Heart left ventricle (tissue), 16 donors: ENCODE results near the gene JAKMIP1. TPM values are rescaled to one million over a fixed set of nuclear protein-coding genes. Genes with fewer than 3 reads are reported as not detected.

Experiments
- ATAC-seq, 4 donors: fragments of 200-7000 bp; cut with Tn5 transposase; one replicate each; pipeline ENCODE4 v1.9.1; 2020 to 2022; ENCODE audit warnings: moderate library complexity in 4 of 4, mild to moderate bottlenecking in 3 of 4, moderate number of reproducible peaks in 1 of 4
- DNase-seq, 5 donors: peaks; one replicate each; pipeline ENCODE4 v3.0.0-alpha.2; 2020
- H3K27ac ChIP-seq, 12 donors: fragments of 200-600 bp; sonication (generic) in 4 of 12; one replicate each; pipeline versions ENCODE4 v1.5.0 to v1.8.0; 2016 to 2022; ENCODE audit warnings: mild to moderate bottlenecking in 2 of 12
- H3K27me3 ChIP-seq, 9 donors: fragments of 200-600 bp; sonication (generic) in 2 of 9; one replicate each; pipeline versions ENCODE4 v1.5.1 to v1.8.0; 2016 to 2022; ENCODE audit warnings: mild to moderate bottlenecking in 3 of 9
- H3K36me3 ChIP-seq, 9 donors: fragments of 200-600 bp; sonication (generic) in 2 of 9; one replicate each; pipeline versions ENCODE4 v1.5.0 to v1.8.0; 2018 to 2022; ENCODE audit warnings: mild to moderate bottlenecking in 2 of 9
- H3K4me1 ChIP-seq, 12 donors: fragments of 200-600 bp; sonication (generic) in 4 of 12; one replicate each; pipeline versions ENCODE4 v1.5.0 to v1.8.0; 2016 to 2022; ENCODE audit warnings: mild to moderate bottlenecking in 3 of 12
- H3K4me3 ChIP-seq, 12 donors: fragments of 200-600 bp; sonication (generic) in 4 of 12; one replicate each; pipeline versions ENCODE4 v1.5.0 to v1.8.0; 2017 to 2022; ENCODE audit warnings: mild to moderate bottlenecking in 9 of 12, moderate library complexity in 4 of 12
- H3K9me3 ChIP-seq, 12 donors: fragments of 200-600 bp; sonication (generic) in 4 of 12; one replicate each; pipeline versions ENCODE4 v1.5.0 to v1.8.0; 2016 to 2022; ENCODE audit warnings: mild to moderate bottlenecking in 1 of 12
- POLR2A ChIP-seq, 2 donors: fragments of 450-650 bp; IDR thresholded peaks; one replicate each; pipeline ENCODE4 v1.6.1; 2017; ENCODE audit warnings: antibody characterized with exemption in 2 of 2, mild to moderate bottlenecking in 2 of 2, moderate library complexity in 2 of 2
- WGBS, 4 donors: extraction: QIAGEN DNeasy Blood & Tissue Kit in 2 of 4; methylation state at CpG; one replicate each; pipeline versions ENCODE4 v1.1.5 to v1.1.7; 2013 to 2018; 5-methylcytosine and 5-hydroxymethylcytosine counted together
- intact Hi-C, 10 donors: fragments of 100-400 bp; cut with DNase I; formaldehyde crosslinking; loops; one replicate each; pipeline versions ENCODE4 v1.11.1 to v1.14.2; 2022
- polyA plus RNA-seq, 2 donors: library from polyadenylated mRNA; stranded (reverse); fragments of 200-250 nt; gene quantifications; one replicate each; pipeline ENCODE4 v1.2.3, GENCODE V29; 2013
- total RNA-seq, 9 donors: library from RNA; depleted of rRNA in 2 of 9; stranded (reverse); fragments of >200 nt in 2 of 9; fragmentation: NEBNext Ultra II Directional in 3 of 9; extraction: Animal tissue kit (Norgen Biotek cat#: 25700) in 3 of 9; gene quantifications; one replicate each; pipeline versions ENCODE4 v1.1.0 to v1.2.4, GENCODE V29; 2016 to 2023
- TF ChIP-seq, protein P1 (sequence below), 12 donors: fragments of 200-600 bp; sonication (generic) in 4 of 12; IDR thresholded peaks; one replicate each; pipeline versions ENCODE4 v1.5.0 to v1.8.0; 2018 to 2022; ENCODE audit warnings: antibody characterized with exemption in 12 of 12, mild to moderate bottlenecking in 5 of 12
- donor health status: ischemic (EF 13 %, LVEDD 7.1; RV severe dilation, severe dysfunction).
- donor health status: healthy with polysubstance abuse.
- donor health status: DM: no; HTN: yes; CAD: no.
- donor health status: DM: no; HTN: no; CAD: no.
- donor health status: ischemic (EF 25% LVEDD 6.9; RV normal size, moderate dysfunction).
- donor health status: ischemic (EF 25% LVEDD 5.7; RV mildly dilated, moderate dysfunction).
- donor health status: healthy.
- donor health status: DM: yes; HTN: yes; CAD: no.
- donor health status: ischemic (EF 35%, LVEDD 5.7; RV mildly dilated, moderate dysfunction).
- donor health status: nonischemic (EF 11% LVEDD 7.7; RV severe dilation, severe dysfunction).
- donor health status: DM: yes; HTN: yes; CAD: no.
- donor health status: PGD.
- donor health status: ischemic (EF 29% LVEDD 5.4; RV normal size, mild dysfunction).
- donor health status: nonischemic (EF 23%, LVEDD 6.1; RV moderate dilation, normal function).

JAKMIP1 gene
- total and polyA plus RNA-seq, 11 donors = 0.01 to 0.99 (median 0.23) TPM; not detected in 6

DNA sequence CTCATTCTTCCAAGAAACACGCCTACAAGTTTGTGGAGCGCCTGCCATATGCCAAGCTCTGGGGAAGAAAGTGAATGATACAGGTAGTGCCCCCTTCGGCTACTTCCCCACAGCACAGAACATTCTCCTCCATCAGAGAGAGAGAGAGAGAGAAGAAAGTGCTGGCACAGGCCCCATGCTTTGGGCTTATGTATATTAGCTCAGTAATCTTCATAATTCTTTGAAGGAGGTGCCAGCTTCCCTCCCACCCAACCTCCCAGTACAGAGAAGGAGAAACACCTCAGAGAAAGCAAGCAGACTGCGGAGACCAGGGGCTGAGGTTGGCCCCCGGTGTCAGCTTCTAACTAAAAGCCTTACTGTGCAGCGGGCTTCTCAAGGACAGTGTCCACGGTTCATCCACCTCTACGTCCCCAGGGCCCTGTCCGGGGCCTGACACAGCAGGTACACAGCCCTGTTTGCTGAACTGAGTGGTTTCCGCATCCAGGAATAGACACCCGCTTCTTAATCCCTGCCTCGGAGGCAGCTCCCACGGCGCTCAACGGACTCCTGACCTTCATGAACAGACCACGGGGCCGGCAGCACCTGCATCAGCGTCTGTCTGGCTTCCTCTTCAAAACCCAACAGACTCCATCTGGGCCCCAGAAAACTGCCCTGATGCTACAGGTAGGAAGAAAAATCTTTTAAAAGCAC lies 50.2 kb downstream of the JAKMIP1 start:
- H3K4me1 ChIP-seq = no peaks in the 10 kb centered on the region
- H3K9me3 ChIP-seq = peaks cover 0 to 3% (median 0%) of the 10 kb centered on the region in 12 donors
- WGBS, 4 donors = 81 to 85% (median 84%) methylated on average over 17 to 18 of the region's 18 CpGs
- TF ChIP-seq, protein P1, sequence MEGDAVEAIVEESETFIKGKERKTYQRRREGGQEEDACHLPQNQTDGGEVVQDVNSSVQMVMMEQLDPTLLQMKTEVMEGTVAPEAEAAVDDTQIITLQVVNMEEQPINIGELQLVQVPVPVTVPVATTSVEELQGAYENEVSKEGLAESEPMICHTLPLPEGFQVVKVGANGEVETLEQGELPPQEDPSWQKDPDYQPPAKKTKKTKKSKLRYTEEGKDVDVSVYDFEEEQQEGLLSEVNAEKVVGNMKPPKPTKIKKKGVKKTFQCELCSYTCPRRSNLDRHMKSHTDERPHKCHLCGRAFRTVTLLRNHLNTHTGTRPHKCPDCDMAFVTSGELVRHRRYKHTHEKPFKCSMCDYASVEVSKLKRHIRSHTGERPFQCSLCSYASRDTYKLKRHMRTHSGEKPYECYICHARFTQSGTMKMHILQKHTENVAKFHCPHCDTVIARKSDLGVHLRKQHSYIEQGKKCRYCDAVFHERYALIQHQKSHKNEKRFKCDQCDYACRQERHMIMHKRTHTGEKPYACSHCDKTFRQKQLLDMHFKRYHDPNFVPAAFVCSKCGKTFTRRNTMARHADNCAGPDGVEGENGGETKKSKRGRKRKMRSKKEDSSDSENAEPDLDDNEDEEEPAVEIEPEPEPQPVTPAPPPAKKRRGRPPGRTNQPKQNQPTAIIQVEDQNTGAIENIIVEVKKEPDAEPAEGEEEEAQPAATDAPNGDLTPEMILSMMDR (IDR thresholded peaks at IDR 0.05) = no peak
- no peak for TF ChIP-seq POLR2A (IDR thresholded peaks at IDR 0.05)
- H3K4me3 ChIP-seq = no peak overlapping the region
- H3K27ac ChIP-seq = no peak overlapping the region
- H3K36me3 ChIP-seq = no peaks in the 10 kb centered on the region
- peaks cover 0 to 45% (median 0%) of the 10 kb centered on the region in 9 donors for H3K27me3 ChIP-seq
- ATAC-seq (no peak), DNase-seq (peak in 1 of 5 donors; percentile 17)
- intact Hi-C loops = no loop called here

DNA sequence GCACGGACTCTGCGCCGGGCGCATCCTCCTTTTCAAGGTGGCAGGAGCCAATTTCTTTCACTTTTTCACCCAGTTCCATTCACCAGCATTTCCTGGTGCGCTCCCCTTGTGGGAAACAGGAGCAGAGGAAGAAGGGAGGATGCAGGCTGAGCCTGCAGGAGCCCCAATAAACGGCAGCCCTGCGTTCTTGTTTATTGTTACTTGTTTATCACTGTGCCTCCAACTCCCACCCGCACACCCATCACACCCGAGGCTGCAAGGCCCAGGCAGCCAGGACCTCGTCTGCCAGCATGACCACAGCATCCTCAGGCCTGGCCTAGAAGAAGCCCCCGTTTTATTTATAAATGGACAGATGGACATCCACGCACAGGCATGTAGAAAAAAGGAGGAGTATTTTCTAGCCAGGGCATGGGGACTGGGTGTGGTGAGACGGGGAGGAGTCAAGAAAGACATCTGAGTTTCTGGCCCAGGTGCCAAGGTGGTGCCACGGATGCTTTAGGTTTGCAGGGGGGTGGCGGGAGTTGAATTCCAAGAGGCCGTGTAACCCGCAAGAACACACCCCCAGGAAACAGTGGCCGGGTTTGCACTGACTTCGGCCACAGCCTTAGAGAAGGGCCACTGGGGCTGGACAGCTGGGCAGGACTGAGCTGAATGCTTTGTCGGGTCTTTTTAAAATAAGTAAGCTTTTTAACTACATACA lies 51.7 kb downstream of the JAKMIP1 start:
- H3K9me3 ChIP-seq = peaks cover 0 to 19% (median 2%) of the 10 kb centered on the region in 12 donors
- no peak overlapping the region for H3K27ac ChIP-seq
- no peaks in the 10 kb centered on the region for H3K36me3 ChIP-seq
- H3K4me1 ChIP-seq = no peaks in the 10 kb centered on the region
- H3K4me3 ChIP-seq = no peak overlapping the region
- H3K27me3 ChIP-seq = peaks cover 0 to 33% (median 0%) of the 10 kb centered on the region in 9 donors
- DNase-seq = no peak
- WGBS, 4 donors = 78 to 80% (median 80%) methylated on average over 20 of the region's 20 CpGs
- no peak for TF ChIP-seq POLR2A (IDR thresholded peaks at IDR 0.05)
- TF ChIP-seq, protein P1 (IDR thresholded peaks at IDR 0.05) = no peak
- no peak for ATAC-seq
- intact Hi-C loops = no loop called here

DNA sequence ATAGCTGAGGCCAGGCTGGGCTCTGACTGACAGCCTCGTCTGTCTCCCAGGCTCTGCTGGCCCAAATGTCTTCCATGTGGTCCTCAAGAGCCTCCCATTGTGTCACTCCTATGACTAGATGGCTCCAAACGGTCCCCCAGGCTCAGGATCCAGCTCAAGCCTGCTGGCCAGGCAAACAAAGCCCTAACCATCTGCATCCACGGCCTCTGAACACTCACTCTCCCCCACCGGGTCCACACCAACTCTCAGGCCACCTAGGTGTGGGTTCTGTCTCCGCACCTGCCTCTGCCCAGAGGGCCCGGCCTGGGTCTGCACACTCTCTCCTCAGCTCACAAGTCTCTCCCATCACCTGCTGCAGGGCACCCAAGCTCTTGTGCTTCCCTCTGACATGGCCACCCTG lies 52.9 kb downstream of the JAKMIP1 start:
- peaks cover 0 to 19% (median 2%) of the 10 kb centered on the region in 12 donors for H3K9me3 ChIP-seq
- no peaks in the 10 kb centered on the region for H3K36me3 ChIP-seq
- H3K27me3 ChIP-seq = peaks cover 0 to 20% (median 0%) of the 10 kb centered on the region in 9 donors
- no peaks in the 10 kb centered on the region for H3K4me1 ChIP-seq
- H3K4me3 ChIP-seq = no peak overlapping the region
- ATAC-seq = no peak
- 68 to 73% (median 70%) methylated on average over 6 of the region's 6 CpGs for WGBS, 4 donors
- intact Hi-C loops = no loop called here
- H3K27ac ChIP-seq = no peak overlapping the region
- TF ChIP-seq, protein P1 (IDR thresholded peaks at IDR 0.05) = no peak
- no peak for TF ChIP-seq POLR2A (IDR thresholded peaks at IDR 0.05)
- no peak for DNase-seq

DNA sequence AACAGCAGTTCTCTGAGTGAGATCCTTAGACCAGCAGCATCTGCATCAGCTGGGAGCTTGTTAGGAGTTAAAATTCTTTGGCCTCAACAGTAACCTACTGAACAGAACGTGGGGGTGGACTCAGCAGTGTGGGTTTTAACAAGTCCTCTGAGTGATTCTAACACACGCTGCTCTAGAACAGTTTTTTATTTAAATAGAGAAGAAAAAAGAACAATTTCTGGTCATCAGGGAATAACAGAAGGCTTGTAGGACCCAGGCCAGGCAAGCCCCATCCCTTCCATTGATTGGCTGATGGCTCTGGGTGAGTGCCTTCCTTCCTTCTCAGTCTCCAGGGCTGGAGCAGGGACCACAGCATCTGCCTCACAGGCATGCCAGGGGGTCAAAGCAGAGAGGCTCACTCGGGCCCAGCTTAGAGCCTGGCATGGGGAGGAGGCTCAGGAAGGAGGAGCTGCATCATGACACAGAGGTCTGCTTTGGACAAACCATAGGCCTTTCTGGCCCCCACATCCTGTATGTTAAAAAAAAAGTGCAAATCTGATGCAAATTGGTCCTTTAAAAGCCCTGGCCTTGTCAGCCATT lies 56.7 kb downstream of the JAKMIP1 start:
- WGBS, 4 donors = 38 to 60% (median 55%) methylated on average over 3 of the region's 3 CpGs
- ATAC-seq = no peak

More for the DNA sequence above, 56.7 kb downstream of the JAKMIP1 start:
- no peaks in the 10 kb centered on the region for H3K36me3 ChIP-seq
- peaks cover 0 to 19% (median 2%) of the 10 kb centered on the region in 12 donors for H3K9me3 ChIP-seq
- DNase-seq = no peak
- H3K27ac ChIP-seq = no peak overlapping the region
- TF ChIP-seq, protein P1 (IDR thresholded peaks at IDR 0.05) = no peak
- TF ChIP-seq POLR2A (IDR thresholded peaks at IDR 0.05) = no peak
- no peak overlapping the region for H3K4me3 ChIP-seq
- H3K27me3 ChIP-seq = no peaks in the 10 kb centered on the region
- H3K4me1 ChIP-seq = no peaks in the 10 kb centered on the region
- intact Hi-C loops = no loop called here
